ENCODE results near the gene FANCC.

FANCC gene

DNA sequence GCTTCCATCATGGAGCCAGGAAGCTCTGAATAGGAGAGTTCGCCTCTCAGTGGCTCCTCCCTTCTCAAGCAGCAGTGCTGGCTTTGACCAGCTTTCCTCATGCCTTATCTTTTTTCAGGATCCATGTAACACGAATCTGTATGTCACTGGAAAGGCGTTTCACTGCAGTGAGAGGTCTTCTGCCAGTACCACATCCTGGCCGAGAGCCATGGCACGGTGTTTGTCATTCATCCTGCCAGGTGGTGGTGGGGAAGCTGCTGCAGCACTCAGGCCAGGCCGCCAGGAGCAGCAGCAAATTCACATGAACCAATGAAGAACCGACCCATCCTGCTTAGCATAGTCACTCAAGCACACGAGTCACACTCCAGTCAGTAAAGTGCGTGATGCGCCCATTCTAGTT lies 179.0 kb downstream of the FANCC start:
- no peak for DNase-seq

GRCh38 chr9:95137587-95138145 lies 179.8 kb downstream of the FANCC start:
- DNase-seq: no peak

DNA sequence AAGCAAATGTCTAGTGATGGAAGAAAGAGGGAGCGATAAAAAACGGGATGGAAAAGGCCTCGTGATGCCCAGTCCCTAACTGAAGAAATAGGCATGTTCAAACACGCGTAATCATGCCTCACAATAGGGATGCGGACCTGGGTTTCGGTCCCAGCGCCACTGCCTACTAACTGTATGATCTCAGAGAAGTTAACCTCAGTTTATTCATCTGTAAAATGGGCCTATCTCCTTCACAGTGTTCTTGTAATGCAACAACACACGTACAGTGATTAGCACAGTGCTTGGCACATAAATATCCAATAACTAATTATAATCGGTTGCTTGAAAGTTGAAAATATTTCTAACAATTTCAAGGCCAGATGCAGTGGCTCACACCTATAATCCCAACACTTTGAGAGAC lies 181.8 kb downstream of the FANCC start:
- no peak for DNase-seq

- DNase-seq: no peak
Observed at GRCh38 chr9:95134457-95134881, 183.0 kb downstream of the FANCC start.

- no peak for DNase-seq
Observed at GRCh38 chr9:95133325-95133705, 184.2 kb downstream of the FANCC start.

DNA sequence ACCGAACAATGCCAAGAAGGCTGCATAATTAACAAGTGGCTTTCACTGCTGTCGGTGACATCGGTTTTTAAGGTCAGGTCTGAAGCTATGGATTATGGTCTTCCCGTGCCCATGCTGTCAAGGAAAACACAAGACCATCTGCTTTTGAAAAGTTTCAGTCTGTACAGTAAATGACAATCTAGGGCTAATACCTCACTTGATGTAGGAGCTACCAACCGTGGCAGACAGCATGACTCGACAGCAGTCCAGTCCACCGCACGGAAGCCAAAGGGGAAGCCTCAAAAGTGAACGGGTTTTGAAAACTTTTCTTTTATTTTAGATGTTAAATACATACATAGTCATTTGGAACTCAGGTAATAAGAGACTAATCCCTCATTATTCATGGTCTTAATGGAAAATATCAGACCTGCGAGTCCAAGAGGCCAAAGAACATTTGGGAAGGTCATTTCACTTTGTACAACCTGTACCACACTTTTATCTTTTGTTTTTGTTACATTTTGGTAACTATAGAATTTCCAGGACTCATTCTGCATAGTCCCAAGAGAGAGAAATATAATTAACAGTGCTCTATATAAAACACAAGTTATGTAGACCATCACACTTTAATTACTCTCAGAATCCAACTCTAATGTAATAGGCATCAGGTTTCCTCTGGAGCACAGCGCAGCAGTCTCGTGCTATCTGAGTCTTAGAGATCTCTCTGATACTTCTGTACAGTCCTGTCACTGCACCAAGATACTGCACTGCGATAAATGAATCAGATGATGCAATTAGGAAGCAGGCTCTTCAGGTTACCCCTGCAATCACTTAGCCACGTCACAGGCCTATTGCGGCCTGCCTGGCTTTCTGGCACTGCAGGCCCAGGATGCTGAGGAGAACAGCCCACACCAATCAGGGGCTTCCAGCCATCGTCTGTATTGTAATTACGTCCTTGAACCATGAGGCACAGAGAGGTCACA lies 184.9 kb downstream of the FANCC start:
- no peak for DNase-seq

GRCh38 chr9:95131023-95131943 lies 186.2 kb downstream of the FANCC start:
- peak in 1 of 2 donors; percentile 9 for DNase-seq

- no peak for DNase-seq
Observed at GRCh38 chr9:95130484-95130883, 187.0 kb downstream of the FANCC start.

DNA sequence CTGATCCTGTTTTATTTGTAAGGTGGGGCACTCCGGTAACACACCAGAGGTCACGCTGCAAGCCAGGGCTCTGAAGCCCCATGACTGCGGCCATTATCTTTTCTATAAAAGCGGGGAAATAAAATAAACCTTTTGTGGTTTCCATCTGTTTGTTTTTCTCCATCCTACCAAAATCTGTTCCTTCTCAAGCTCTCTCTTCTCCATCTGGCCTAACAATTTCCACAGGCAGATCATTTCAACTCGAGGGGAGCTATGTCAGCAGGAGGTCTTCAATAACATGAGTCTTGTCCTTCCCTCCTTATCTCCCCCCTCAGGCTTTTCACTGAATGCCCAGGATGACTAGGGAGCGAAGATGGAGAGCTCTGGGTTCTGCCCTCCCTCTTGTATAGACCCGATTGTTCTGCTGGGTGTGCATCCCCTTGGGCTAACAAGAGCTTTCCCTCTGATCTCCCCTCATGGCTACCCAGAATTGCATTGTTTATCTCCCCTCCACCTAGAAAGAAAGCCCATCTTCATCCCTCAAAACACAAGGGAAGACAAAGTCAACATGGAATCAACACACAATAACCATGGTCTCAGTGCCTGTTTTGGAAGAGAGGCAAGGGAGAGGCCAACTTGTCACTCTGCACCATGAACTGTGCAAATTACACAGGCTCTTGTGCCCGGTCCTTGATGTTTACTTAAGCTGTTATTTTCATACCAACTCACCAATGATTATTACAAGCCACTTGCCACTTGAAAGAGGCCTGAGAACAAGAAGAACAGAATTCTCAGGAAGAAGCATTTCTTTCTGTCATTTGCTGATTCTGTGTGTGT lies 187.8 kb downstream of the FANCC start:
- no peak for DNase-seq

GRCh38 chr9:95128177-95128524 lies 189.4 kb downstream of the FANCC start:
- DNase-seq: no peak

DNA sequence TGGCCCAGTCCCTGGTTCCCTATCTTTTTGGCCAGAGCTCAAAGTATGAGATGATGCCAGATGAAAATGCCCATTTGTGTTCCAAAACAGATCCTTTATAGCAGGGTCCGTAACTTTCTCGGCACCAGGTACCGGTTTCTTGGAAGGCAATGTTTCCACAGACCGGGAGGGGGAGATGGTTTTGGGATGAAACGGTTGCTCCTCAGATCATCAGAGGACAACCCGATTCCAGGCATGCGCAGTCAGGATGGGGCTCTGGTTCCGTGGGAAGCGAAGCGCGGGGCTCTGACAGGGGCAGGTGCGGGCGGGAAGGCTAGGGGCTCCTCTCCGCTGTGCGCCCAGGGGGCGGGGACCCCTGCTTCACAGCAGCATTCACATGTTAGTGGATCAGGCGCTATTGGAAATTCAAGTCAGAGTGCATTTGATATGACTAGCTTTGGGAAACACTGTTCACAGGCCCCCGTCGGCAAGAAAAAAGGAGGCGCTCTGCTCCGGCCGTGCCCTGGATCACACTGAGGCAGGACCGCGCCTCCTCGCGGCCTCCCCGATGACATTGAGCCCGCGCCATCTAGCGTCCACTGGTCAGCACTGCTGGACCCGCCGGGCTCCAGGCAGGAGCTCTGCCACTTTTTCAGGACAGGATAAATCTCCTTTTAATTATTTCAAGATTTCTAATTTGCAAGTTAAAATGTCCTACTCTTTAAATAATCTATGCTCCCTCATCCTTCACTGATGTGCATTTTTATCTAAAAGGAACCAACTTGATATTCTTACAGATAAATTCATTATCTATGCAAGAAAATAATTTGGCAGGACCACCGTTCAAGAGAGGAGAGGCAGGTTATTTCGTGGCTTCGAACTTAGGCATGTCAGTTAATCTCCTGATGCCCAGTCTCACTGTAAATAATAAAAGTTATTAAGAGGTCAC lies 190.0 kb downstream of the FANCC start:
- DNase-seq: peak; percentile 13 to 26

GRCh38 chr9:95126739-95127138 lies 190.8 kb downstream of the FANCC start:
- no peak for DNase-seq

GRCh38 chr9:95125652-95126051 lies 191.9 kb downstream of the FANCC start:
- DNase-seq: no peak

DNA sequence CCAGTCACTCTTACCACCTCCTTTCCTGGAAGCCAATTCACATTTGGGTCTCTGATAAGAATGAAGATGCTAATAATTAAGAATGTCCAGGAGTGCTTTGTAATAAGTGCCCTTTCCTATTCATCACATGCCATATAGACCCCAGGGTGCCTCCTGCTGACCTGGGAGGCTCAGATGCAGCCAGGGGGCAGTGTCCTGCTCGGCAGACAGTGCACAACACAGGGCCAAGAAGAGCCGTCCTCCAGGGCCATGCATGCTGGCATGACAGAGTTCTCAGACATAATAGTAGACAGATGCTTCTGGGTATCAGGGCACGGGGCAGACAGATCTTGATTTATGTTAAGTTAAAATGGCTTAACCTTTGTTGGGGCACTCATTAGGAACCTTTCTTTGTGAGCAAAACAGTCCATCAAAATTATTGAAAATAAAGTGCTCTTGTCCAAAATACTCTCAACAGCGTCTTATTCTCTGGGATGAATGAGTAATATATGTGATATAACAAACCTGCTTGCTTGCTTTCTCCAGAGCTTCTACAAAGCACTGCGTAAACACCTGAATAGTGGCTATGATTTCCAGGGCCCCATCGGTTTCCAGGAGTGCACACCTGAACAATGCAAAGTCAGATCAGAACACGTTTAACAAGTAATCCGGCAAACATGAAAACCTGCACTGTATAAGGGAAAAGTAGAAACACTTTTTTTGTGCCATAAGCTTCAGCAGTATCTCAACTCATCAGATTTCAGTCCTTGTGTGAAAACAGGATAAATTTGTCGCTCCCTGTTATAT lies 192.7 kb downstream of the FANCC start:
- no peak for DNase-seq

GRCh38 chr9:95120781-95121370 lies 196.6 kb downstream of the FANCC start:
- no peak for DNase-seq

DNA sequence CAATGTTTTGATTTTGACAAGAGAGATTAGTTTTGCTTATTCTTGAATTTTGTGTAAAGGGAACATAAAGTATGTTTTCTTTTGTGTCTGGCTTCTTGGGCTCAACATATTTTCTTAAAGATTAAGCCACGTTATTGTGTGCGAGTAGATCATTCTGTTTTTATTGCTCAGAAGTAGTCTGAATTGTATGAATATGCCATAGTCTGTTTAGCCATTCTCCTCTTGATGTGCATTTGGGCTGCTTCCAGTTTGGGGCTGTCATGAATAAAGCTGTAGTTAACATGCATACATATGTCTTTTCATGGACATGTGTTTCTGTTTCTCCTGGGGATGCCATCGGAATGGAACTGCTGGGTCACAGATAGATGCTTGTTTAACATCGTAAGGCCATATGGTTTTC lies 198.9 kb downstream of the FANCC start:
- DNase-seq: no peak

DNA sequence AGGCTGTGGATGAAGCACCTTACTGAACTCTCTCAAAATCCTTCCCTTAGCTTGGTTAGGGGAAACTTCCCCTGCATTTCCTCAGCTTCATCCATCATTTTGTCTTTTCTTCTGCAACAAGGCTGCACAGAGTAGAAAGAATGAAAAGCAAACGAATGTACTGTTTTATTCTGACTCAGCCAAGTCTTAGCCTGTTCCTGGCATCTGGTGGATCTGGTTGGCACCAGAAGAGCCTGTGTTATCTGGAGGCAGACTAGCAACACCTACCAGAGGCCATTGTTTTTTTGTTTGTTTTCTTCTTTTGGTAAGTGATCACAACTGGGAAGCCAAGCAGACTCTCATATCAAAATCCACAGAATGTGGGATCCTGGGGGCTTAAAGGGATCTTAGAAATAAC lies 200.7 kb downstream of the FANCC start:
- no peak for DNase-seq

DNA sequence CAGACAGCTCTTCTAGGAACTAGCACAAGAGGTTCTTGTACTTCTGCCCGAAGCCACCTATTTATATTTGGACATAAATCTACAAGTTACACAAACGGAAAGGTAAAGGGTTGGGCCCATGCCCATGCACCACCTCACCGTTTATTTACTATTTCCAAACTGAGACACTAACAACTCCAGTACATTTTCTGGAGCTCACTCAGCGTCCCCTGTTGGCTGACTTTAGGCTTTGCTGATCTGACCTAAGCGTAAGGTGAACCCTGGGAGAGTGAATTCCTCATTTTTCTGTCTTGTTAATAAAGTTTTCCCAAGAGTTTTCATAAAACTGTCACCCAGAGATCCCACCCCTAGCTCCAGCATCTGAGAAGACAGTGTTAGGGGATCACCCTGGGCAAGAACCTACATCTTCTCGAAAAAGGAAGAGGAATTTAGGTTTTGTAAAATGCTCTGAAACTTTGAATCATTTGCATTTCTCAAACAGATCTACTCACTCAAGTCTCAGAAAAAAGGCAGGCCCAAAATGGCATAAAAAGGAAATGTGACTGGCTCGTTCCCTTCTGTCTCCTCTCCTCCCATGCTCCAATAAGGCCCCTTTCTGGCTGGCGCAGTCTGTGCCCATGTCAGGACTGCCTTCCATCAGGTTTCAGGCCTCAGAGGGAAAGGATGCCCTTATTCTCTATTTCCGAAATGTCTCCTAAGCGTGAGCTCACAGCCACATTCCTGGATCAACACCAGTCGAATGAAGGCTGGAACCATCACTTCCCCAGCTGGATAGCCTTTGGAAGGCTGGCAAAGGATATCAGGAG lies 201.3 kb downstream of the FANCC start:
- DNase-seq: no peak

DNA sequence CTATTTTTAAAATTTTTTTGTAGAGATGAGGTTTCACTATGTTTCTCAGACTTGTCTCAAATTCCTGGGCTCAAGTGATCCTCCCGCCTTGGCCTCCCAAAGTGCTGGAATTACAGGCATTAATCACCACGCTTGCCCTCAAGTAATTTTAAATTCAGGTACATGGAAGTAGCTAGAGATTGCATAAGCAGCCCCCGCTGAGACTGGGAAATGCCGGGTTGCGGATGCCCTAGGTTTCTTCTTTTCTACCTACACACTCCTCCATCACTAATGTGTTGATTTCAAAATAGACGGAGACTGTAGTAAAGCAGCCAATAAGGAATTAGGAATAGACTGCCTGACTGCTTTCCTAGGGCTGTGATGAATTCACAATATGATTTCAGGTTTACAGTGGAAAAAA lies 202.4 kb downstream of the FANCC start:
- DNase-seq: no peak

All from bone marrow (tissue), 2 donors.